ENCODE measurements around the gene RGS7.
"Not testable (repeated sequence)": the region's sequence is repeated elsewhere in the genome, so short reads cannot be mapped to it uniquely, and the experiment has no call there.

RGS7 gene

GRCh38 chr1:241215683-241216082 is 141.3 kb downstream of the RGS7 start:
- in situ Hi-C loops (cut with HindIII; ENCODE audit: low sequenced_read_pairs) = no loop called here

- in situ Hi-C loops (cut with HindIII; ENCODE audit: low sequenced_read_pairs) = no loop called here
Measured at GRCh38 chr1:241215203-241215602, 141.8 kb downstream of the RGS7 start.

GRCh38 chr1:241213139-241213538 is 143.9 kb downstream of the RGS7 start:
- in situ Hi-C loops (cut with HindIII; ENCODE audit: low sequenced_read_pairs) = no loop called here

GRCh38 chr1:241212628-241213027 is 144.4 kb downstream of the RGS7 start:
- in situ Hi-C loops (cut with HindIII; ENCODE audit: low sequenced_read_pairs) = no loop called here

GRCh38 chr1:241208910-241209379 is 148.1 kb downstream of the RGS7 start:
- in situ Hi-C loops (cut with HindIII; ENCODE audit: low sequenced_read_pairs) = no loop called here

GRCh38 chr1:241203817-241204216 is 153.2 kb downstream of the RGS7 start:
- in situ Hi-C loops (cut with HindIII; ENCODE audit: low sequenced_read_pairs) = no loop called here

- in situ Hi-C loops (cut with HindIII; ENCODE audit: low sequenced_read_pairs) = no loop called here
Measured at GRCh38 chr1:241202401-241202800, 154.6 kb downstream of the RGS7 start.

- in situ Hi-C loops (cut with HindIII; ENCODE audit: low sequenced_read_pairs) = no loop called here
Measured at GRCh38 chr1:241186716-241187115, 170.3 kb downstream of the RGS7 start.

- in situ Hi-C loops (cut with HindIII; ENCODE audit: low sequenced_read_pairs) = no loop called here
Measured at GRCh38 chr1:241181971-241182370, 175.0 kb downstream of the RGS7 start.

- in situ Hi-C loops (cut with HindIII; ENCODE audit: low sequenced_read_pairs) = no loop called here
Measured at GRCh38 chr1:241181471-241181870, 175.5 kb downstream of the RGS7 start.

GRCh38 chr1:241180569-241180968 is 176.4 kb downstream of the RGS7 start:
- in situ Hi-C loops (cut with HindIII; ENCODE audit: low sequenced_read_pairs) = no loop called here

- in situ Hi-C loops (cut with HindIII; ENCODE audit: low sequenced_read_pairs) = no loop called here
Measured at GRCh38 chr1:241177660-241178059, 179.3 kb downstream of the RGS7 start.

GRCh38 chr1:241172486-241172885 is 184.5 kb downstream of the RGS7 start:
- in situ Hi-C loops (cut with HindIII; ENCODE audit: low sequenced_read_pairs) = no loop called here

- in situ Hi-C loops (cut with HindIII; ENCODE audit: low sequenced_read_pairs) = no loop called here
Measured at GRCh38 chr1:241171991-241172390, 185.0 kb downstream of the RGS7 start.

GRCh38 chr1:241167121-241167630 is 189.8 kb downstream of the RGS7 start:
- in situ Hi-C loops (cut with HindIII; ENCODE audit: low sequenced_read_pairs) = no loop called here

GRCh38 chr1:241166625-241167024 is 190.4 kb downstream of the RGS7 start:
- in situ Hi-C loops (cut with HindIII; ENCODE audit: low sequenced_read_pairs) = no loop called here

- in situ Hi-C loops (cut with HindIII; ENCODE audit: low sequenced_read_pairs) = not testable (repeated sequence)
Measured at GRCh38 chr1:241165256-241165655, 191.7 kb downstream of the RGS7 start.

GRCh38 chr1:241163363-241163762 is 193.6 kb downstream of the RGS7 start:
- in situ Hi-C loops (cut with HindIII; ENCODE audit: low sequenced_read_pairs) = no loop called here

- in situ Hi-C loops (cut with HindIII; ENCODE audit: low sequenced_read_pairs) = no loop called here
Measured at GRCh38 chr1:241161188-241161689, 195.8 kb downstream of the RGS7 start.

- in situ Hi-C loops (cut with HindIII; ENCODE audit: low sequenced_read_pairs) = no loop called here
Measured at GRCh38 chr1:241157435-241157834, 199.6 kb downstream of the RGS7 start.

- in situ Hi-C loops (cut with HindIII; ENCODE audit: low sequenced_read_pairs) = no loop called here
Measured at GRCh38 chr1:241156231-241156965, 200.6 kb downstream of the RGS7 start.

- in situ Hi-C loops (cut with HindIII; ENCODE audit: low sequenced_read_pairs) = no loop called here
Measured at GRCh38 chr1:241145881-241146280, 211.1 kb downstream of the RGS7 start.

Measured in DLD1 (cell line).